PC-3 (cell line): ENCODE data around the gene RELL2. TPM values are rescaled to one million over a fixed set of nuclear protein-coding genes. Genes with fewer than 3 reads are reported as not detected.

Experiments used
- ATAC-seq: fragments of 200-7000 bp; cut with Tn5 transposase; 2 replicates; pipeline ENCODE4 v1.9.1; 2020; ENCODE audit warnings: mild to moderate bottlenecking, moderate library complexity
- BruUV-seq: library from RNA; stranded (reverse); fragments of 400-500 nt; replicated peaks from 2 replicates; lab custom pipeline; 2021; lab: Mats Ljungman, UMichigan
- CTCF ChIA-PET: fragments of 300-600 bp; sonication (Branson Sonifier 250); formaldehyde crosslinking; loops from one replicate; lab custom pipeline; 2022; ENCODE audit warnings: antibody characterized with exemption; lab: Charles Lee
- POLR2A ChIA-PET: fragments of 300-600 bp; sonication (Branson Sonifier 250); formaldehyde crosslinking; loops from one replicate; lab custom pipeline; 2022; ENCODE audit warnings: antibody characterized with exemption; ENCODE audit not compliant: unreplicated experiment; lab: Charles Lee
- DNase-seq: peaks from one replicate; pipeline ENCODE4 v3.0.0-alpha.2; 2015
- H2AFZ ChIP-seq: fragments of 300-600 bp; sonication (generic); 2 replicates; pipeline ENCODE4 v1.6.0; 2016; ENCODE audit warnings: antibody characterized with exemption, low read length
- H3F3A ChIP-seq: fragments of 300-600 bp; sonication (generic); one replicate; pipeline ENCODE4 v1.6.0; 2017; ENCODE audit warnings: antibody characterized with exemption, low read length, control low read depth, mild to moderate bottlenecking; ENCODE audit not compliant: unreplicated experiment
- H3K27ac ChIP-seq: fragments of 300-600 bp; sonication (generic); 2 replicates; pipeline ENCODE4 v1.5.1; 2016; ENCODE audit warnings: mild to moderate bottlenecking, low read length
- H3K27me3 ChIP-seq: fragments of 300-600 bp; sonication (generic); 2 replicates; pipeline ENCODE4 v1.6.1; 2016; ENCODE audit warnings: low read length, mixed read lengths
- H3K36me3 ChIP-seq: fragments of 300-600 bp; sonication (generic); 2 replicates; pipeline ENCODE4 v1.6.1; 2016; ENCODE audit warnings: low read depth, mixed run types, low read length, mixed read lengths
- H3K4me1 ChIP-seq: fragments of 300-600 bp; sonication (generic); 2 replicates; pipeline ENCODE4 v1.5.1; 2016; ENCODE audit warnings: low read length; ENCODE audit not compliant: insufficient read depth
- H3K4me2 ChIP-seq: fragments of 300-600 bp; sonication (generic); 2 replicates; pipeline ENCODE4 v1.6.0; 2016; ENCODE audit warnings: low read length
- H3K4me3 ChIP-seq: fragments of 300-600 bp; sonication (generic); 2 replicates; pipeline ENCODE4 v1.5.1; 2016; ENCODE audit warnings: mild to moderate bottlenecking, low read length, mixed read lengths
- H3K79me2 ChIP-seq: fragments of 300-600 bp; sonication (generic); 2 replicates; pipeline ENCODE4 v1.6.1; 2017; ENCODE audit warnings: low read length, mixed read lengths
- H3K9ac ChIP-seq: fragments of 300-600 bp; sonication (generic); 2 replicates; pipeline ENCODE4 v1.6.0; 2016; ENCODE audit warnings: mild to moderate bottlenecking, low read length
- H3K9me2 ChIP-seq: fragments of 300-600 bp; sonication (generic); replicated peaks from 2 replicates; pipeline ENCODE4 v1.6.1; 2016; ENCODE audit warnings: mixed run types, low read length, mixed read lengths
- H3K9me3 ChIP-seq: fragments of 300-600 bp; sonication (generic); 2 replicates; pipeline ENCODE4 v1.6.1; 2016; ENCODE audit warnings: low read length, mixed read lengths
- H4K20me1 ChIP-seq: fragments of 300-600 bp; sonication (generic); 2 replicates; pipeline ENCODE4 v1.6.1; 2016; ENCODE audit warnings: low read length, mixed read lengths
- EZH2 ChIP-seq: fragments of 300-600 bp; sonication (generic); IDR thresholded peaks from one replicate; pipeline ENCODE4 v1.6.1; 2017; ENCODE audit warnings: antibody characterized with exemption, mild to moderate bottlenecking, low read length; ENCODE audit not compliant: unreplicated experiment
- EZH2phosphoT487 ChIP-seq: fragments of 300-600 bp; sonication (generic); IDR thresholded peaks from 2 replicates; pipeline ENCODE4 v1.6.1; 2018; ENCODE audit warnings: mild to moderate bottlenecking, antibody characterized with exemption, low read length, borderline replicate concordance
- intact Hi-C: fragments of 100-400 bp; cut with micrococcal nuclease; formaldehyde crosslinking; loops from 2 replicates; pipeline ENCODE4 v1.9.0; 2023
- total RNA-seq: library from RNA; depleted of rRNA; stranded (reverse); fragments of >200 nt; gene quantifications from 2 replicates; pipeline ENCODE4 v1.2.3, GENCODE V29; 2014
- TF ChIP-seq, protein P1 (sequence below): fragments of 300-600 bp; sonication (generic); conservative IDR thresholded peaks from 2 replicates; pipeline ENCODE4 v1.5.1; 2017; ENCODE audit warnings: antibody characterized with exemption, low read depth, mild to moderate bottlenecking, low read length

RELL2 gene
- total RNA-seq, 1 experiment from 2014 or later, result 5.6 TPM

DNA sequence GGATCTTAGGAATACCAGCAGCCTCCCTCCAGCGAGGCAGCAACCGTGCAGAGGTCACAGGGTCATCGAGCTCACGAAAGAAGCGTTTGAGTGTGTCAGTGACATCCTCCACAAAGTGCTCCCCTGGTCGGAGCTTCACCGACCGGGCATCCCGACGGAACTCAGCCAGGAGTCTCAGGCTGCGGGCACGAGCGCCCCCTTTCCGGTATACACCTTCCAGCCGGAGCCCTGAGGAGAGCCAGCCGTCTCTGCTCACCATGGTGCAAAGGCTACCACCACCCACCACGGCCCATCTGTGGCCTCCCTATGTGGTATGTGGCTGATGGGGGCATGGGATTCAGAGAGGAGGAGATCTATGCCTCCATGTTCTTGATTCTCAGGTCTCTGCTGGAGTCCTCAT lies 25.2 kb downstream of the RELL2 start:
- Histone ChIP-seq H3K79me2 (no peaks in the 10 kb centered on the region), H4K20me1 (no peaks in the 10 kb centered on the region), H3K4me1 (peaks cover 11% of the 10 kb centered on the region), H3K9me2 (no peaks in the 10 kb centered on the region), H3K4me2 (no peak overlapping the region), H3K27me3 (no peaks in the 10 kb centered on the region), H3K36me3 (no peaks in the 10 kb centered on the region), H3K9me3 (no peaks in the 10 kb centered on the region), H2AFZ (no peak overlapping the region), H3K4me3 (no peak overlapping the region), H3K27ac (no peak overlapping the region), H3F3A (no peaks in the 10 kb centered on the region), H3K9ac (no peak overlapping the region)
- BruUV-seq, result no TSS peak
- TF ChIP-seq EZH2, result no peak
- TF ChIP-seq EZH2phosphoT487, result no peak
- TF ChIP-seq, protein P1, sequence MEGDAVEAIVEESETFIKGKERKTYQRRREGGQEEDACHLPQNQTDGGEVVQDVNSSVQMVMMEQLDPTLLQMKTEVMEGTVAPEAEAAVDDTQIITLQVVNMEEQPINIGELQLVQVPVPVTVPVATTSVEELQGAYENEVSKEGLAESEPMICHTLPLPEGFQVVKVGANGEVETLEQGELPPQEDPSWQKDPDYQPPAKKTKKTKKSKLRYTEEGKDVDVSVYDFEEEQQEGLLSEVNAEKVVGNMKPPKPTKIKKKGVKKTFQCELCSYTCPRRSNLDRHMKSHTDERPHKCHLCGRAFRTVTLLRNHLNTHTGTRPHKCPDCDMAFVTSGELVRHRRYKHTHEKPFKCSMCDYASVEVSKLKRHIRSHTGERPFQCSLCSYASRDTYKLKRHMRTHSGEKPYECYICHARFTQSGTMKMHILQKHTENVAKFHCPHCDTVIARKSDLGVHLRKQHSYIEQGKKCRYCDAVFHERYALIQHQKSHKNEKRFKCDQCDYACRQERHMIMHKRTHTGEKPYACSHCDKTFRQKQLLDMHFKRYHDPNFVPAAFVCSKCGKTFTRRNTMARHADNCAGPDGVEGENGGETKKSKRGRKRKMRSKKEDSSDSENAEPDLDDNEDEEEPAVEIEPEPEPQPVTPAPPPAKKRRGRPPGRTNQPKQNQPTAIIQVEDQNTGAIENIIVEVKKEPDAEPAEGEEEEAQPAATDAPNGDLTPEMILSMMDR, result no peak
- DNase-seq (no peak), ATAC-seq (no peak)
- intact Hi-C loops, result no loop called here
- CTCF ChIA-PET, result no interaction called here
- POLR2A ChIA-PET, result no interaction called here

DNA sequence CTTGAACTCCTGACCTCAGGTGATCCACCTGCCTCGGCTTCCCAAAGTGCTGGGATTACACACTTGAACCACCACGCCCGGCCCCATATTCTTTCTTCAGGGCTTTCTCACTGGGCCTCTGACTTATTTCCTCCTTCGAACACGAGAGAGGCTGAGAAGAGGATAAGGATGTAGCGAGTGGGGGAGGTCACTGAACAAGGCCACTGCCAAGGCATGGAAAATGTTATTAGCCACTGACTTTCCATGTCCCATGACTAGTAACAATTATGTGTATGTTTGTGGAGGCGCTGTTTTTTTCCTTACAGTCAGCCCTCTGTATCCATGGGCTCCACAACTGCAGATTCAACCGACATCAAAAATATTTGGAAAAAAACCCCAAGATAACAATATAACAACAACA lies 26.7 kb downstream of the RELL2 start:
- Histone ChIP-seq H3K9ac (no peak overlapping the region), H3K9me3 (no peaks in the 10 kb centered on the region), H3K4me2 (no peak overlapping the region), H3K36me3 (no peaks in the 10 kb centered on the region), H3K27ac (no peak overlapping the region), H3K4me3 (no peak overlapping the region), H3K27me3 (no peaks in the 10 kb centered on the region), H4K20me1 (no peaks in the 10 kb centered on the region), H2AFZ (no peak overlapping the region), H3K9me2 (no peaks in the 10 kb centered on the region), H3K4me1 (peaks cover under 1% of the 10 kb centered on the region; the same call in 1 of the 2 replicates), H3K79me2 (no peaks in the 10 kb centered on the region), H3F3A (no peaks in the 10 kb centered on the region)
- TF ChIP-seq, protein P1, result no peak
- no peak for TF ChIP-seq EZH2
- TF ChIP-seq EZH2phosphoT487, result no peak
- no peak for ATAC-seq
- intact Hi-C loops, result no loop called here
- BruUV-seq, result no TSS peak
- CTCF ChIA-PET, result no interaction called here
- no peak for DNase-seq
- POLR2A ChIA-PET, result no interaction called here

DNA sequence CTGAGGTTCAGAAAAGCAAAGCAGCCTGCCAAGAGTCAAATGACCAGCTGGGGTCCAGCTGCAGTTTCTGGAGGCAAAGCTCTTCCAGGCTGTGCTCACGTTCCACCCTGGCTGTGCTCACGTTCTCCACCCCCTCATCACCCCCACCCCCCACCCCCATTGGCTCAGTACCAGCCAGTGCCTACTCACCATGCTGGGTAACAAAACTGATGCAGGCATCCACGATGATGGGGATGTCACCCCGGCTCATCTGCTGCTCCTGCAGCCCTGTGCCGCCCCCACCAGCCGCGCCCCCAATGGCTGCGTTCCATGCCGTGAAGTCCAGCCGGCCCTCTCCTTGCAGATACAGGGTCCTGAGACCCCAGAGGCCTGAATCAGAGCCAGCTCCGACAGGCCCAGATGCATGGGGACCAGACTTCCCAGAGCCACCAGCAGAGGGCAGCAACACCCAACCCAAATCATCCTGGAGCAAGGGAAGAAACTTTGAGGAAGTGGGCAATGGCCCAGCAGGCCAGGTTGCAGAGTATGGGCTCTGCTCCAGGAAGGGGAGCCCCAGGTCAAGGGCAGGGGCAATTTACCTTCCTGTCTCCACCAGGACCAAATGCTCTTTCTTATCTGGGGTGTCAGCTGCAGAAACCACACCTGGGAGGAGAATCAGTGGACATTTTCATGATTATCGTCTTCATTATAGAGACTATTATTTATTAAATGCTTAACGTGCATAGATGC lies 28.1 kb downstream of the RELL2 start:
- no peaks in the 10 kb centered on the region for H3F3A ChIP-seq
- intact Hi-C loops, result no loop called here
- CTCF ChIA-PET, result interaction anchor here (0.6 to 1.0 kb wide), 2 partner anchors 27 to 270 kb away, joined by 3 read pairs; no protein-coding TSS in a partner anchor
- no peaks in the 10 kb centered on the region for H3K4me1 ChIP-seq
- no peaks in the 10 kb centered on the region for H4K20me1 ChIP-seq
- no peak overlapping the region for H3K9ac ChIP-seq
- H3K36me3 ChIP-seq, result no peaks in the 10 kb centered on the region
- peak; percentile 83 for ATAC-seq
- H2AFZ ChIP-seq, result no peak overlapping the region
- TF ChIP-seq EZH2phosphoT487 (no peak), EZH2 (no peak)
- TF ChIP-seq, protein P1, result peak; percentile 82
- no peaks in the 10 kb centered on the region for H3K9me3 ChIP-seq
- POLR2A ChIA-PET, result no interaction called here
- no peaks in the 10 kb centered on the region for H3K27me3 ChIP-seq
- no peak overlapping the region for H3K4me2 ChIP-seq
- H3K27ac ChIP-seq, result no peak overlapping the region
- peak; percentile 73 for DNase-seq
- no peaks in the 10 kb centered on the region for H3K79me2 ChIP-seq
- no peak overlapping the region for H3K4me3 ChIP-seq
- no TSS peak for BruUV-seq
- H3K9me2 ChIP-seq, result no peaks in the 10 kb centered on the region
